DMS 273 treated with DMSO at 0.1 percent for 48 hours (cell line): ENCODE results near the gene JUP.
A peak's percentile ranks its signal among the peaks of the same experiment; 100 is the strongest.
"Not testable (repeated sequence)": the region's sequence is repeated elsewhere in the genome, so short reads cannot be mapped to it uniquely, and the experiment has no call there.

Experiments
- DNase-seq: peaks from one replicate; lab custom pipeline; 2025; lab: John Stamatoyannopoulos, UW

The JUP gene

DNA sequence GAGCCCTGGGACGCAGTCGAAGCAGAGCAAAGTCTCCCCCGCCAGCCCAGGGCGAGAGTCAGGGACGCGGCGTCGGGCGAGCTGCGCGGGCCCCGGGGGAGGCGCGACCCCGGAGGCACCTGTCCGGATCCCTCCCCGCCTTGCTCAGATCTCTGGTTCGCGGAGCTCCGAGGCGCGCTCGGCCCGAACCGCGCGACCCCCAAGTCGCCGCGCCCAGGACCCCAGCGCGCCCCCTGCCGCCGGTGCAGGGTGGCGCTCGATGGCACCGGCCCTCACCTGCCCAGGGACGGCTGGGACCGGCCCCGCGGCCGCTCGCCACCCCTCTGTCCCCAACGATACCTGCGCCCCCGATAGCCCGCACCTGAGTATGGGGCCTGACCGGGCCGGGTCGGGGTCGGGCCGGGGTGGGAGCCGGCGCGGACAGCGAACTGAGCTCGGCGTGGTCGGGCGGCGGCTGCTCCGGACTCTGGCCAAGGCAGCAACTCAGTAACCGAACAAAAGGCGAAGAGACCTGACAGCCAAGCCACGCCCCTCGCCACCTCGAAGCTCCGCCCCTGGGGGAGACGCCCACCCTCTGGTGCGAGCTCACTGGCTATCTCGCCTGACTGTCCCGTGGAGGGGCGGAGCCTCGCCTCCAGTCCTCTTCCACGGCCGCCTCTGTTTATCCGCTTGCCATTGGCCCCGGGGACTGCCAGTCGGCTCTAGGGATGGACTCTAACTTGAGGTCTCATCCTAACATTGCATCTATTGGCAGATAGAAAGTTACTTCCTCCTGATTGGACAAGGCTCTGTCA lies at the start of gene JUP:
TSS of gene JUP (minus strand) at position 485 of the 794 bp plus-strand sequence. CDS start 14,857 bp downstream, outside the sequence.
- peak; percentile 94 for DNase-seq

DNA sequence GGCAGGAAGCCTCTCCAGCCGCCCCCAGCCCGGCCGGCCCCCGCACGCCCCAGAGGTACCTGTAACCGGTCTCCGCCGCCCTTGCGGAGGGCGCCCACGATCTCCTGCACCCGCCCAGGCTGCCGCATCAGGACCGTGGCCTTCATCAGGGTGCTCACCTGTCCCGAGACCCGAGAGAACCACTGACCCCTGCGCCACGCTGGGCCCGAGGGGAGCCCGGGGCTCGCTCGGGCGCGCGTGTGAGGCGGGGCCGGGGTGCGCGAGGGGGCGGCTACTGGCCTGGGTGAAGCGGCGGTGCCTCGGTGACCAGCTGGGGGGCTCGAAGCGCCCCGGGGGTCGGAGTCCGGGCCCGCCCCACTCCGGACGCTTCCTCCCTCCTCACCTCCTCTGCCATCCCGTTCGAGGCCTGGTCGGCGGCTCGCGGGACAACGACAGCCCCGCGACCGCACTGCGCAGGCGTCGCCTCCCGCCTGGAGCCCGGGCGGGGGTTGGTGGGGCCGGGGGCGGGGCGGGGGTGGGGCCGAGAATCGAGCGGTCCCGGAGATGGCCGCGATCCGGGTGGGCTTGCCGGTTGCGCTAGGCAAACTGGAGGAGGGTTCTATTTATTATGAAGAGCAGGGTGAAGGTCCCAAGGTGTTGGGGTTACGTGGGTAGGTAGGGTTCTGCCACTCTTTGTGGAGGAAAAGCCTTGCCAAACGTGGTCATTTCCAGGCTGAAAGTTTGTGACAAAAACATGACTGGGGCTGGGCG lies 49.5 kb upstream of the JUP start, which contains the start of gene NT5C3B:
TSS of gene NT5C3B (minus strand) at position 433 of the 750 bp plus-strand sequence. CDS start at position 394, 39 bp downstream.
- DNase-seq = no peak

DNA sequence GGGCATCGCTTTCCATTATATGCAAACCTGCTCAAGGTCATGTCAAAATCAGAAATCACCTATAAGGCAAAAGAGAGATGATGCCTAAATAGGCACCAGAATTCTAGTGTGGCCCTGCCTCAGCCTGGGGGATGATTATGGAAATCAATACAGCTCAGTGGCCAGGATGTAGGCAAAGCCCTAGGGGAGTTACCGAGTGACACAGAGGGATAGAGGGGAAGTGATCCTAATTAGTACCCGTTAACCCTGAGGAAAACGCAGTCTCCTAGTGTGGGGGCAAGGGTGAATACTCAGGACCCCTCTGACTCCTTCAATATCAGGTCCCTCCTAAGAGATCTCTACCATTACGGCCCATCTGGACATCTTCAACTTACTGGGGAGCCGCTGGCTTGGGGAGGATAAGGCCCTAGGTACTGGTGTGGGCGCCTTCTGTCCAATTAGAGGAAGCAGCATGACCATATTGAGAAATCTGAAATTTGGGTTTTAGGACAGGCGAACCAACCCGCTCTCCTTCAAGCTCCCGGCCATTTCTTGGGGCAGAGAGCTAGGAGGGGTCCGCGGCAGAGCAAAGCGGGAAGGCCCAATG lies 48.8 kb upstream of the JUP start:
- no peak for DNase-seq

DNA sequence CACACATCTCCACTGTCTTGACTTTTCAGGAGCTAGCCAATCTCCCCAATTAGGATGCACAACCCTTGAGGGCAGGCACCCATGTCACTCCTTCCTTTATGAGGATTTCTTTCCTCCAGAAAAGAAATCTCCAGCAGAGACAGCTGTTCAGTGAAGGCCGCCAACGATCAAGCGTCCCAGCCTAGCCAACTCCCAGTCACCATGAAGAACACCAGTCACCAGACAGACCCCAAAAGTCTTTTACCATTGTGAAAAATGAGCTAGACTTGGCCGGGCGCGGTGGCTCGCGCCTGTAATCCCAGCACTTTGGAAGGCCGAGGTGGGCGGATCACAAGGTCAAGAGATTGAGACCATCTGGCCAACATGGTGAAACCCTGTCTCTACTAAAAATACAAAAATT lies 43.5 kb upstream of the JUP start:
- DNase-seq = not testable (repeated sequence)

DNA sequence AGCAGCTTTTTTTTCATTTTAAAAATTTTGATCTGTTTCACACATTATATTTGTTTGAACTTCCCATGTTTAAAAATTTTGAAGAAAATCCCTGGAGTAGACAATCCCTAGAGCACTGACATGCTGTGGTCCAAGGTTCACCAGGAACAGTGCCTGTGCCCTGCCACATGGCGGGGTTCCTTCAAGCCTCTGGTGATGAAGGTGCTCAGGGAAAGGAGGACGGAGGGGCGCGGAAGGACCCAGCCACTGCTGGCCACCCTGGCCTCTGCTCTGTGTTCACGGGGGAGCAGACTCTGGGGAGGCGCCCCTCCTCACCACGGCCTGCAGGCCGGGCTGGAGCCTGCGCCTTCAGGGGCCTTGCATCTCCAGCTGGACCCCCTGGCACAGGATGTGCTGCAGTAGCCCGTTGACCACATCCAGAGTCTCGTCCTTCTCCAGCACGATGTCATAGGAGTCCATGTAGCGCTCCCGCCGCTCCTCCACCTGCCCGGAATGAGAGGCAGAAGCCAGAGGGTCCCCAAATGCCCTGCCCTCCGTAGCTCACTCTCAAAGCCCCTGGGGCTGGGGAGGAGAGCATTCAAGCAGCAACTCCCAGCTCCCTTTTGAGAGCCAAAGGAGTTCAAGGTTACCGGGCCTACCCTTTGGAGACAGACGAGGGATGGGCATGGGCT lies 38.8 kb upstream of the JUP start:
- no peak for DNase-seq

DNA sequence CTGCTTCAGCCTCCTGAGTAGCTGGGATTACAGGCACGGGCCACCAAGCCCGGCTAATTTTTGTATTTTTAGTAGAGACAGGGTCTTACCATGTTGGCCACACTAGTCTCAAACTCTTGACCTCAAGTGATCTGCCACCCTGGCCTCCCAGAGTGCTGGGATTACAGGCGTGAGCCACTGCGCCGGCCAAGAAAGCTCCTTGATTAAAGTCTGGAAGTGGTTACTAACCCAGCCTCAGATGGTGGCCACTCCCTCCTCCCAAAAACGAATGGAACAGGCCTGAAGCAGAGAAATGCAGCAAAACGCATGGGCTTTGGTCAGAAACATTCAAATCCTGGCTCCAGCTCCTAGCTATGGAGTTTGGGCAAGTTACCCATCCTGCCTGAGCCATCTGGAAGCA lies 37.6 kb upstream of the JUP start:
- DNase-seq = no peak

DNA sequence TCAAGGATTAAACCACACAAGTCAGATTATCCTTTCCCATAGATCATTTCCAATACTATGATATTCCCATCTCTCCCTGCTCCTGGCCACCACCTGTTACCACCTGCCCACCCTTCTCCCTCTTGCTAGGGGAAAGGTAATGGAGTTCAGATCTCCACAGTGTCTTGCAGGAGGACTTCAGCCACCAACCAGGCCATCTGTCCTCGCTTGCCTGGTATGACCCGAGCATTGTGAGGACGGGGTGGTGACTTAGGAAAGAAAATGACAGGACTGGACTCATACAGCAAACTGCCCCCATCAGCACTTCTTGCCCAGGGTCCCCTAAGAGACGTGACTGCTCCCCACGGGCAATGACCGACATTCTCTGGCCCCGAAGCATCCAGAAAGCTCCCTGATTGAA lies 37.1 kb upstream of the JUP start:
- no peak for DNase-seq

DNA sequence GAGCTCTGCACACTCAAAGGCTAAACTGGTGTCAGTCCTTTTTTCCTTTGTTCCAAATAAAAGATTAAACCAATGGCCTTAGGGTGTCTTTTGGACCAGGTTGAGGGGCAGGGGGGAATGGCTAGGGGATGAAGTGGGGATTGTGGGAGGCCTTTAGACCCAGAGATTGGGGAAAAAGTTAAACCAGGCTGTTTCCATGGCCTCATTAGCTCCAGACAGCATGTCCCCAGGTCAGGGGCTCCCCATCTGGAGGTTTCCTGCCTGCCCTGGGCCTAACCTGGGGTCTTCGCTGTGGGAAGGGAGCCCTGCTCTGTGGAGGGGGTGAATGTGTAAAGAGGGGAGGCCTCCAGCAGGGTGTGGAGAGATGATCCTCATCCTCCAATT lies 36.6 kb upstream of the JUP start:
- DNase-seq = no peak

DNA sequence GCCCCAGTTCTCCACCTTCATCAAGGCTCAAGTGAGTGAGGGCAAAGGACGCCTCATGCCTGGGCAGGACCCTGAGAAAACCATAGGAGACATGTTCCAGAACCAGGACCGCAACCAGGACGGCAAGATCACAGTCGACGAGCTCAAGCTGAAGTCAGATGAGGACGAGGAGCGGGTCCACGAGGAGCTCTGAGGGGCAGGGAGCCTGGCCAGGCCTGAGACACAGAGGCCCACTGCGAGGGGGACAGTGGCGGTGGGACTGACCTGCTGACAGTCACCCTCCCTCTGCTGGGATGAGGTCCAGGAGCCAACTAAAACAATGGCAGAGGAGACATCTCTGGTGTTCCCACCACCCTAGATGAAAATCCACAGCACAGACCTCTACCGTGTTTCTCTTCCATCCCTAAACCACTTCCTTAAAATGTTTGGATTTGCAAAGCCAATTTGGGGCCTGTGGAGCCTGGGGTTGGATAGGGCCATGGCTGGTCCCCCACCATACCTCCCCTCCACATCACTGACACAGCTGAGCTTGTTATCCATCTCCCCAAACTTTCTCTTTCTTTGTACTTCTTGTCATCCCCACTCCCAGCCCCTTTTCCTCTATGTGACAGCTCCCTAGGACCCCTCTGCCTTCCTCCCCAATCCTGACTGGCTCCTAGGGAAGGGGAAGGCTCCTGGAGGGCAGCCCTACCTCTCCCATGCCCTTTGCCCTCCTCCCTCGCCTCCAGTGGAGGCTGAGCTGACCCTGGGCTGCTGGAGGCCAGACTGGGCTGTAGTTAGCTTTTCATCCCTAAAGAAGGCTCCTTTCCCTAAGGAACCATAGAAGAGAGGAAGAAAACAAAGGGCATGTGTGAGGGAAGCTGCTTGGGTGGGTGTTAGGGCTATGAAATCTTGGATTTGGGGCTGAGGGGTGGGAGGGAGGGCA lies 36.0 kb upstream of the JUP start:
- DNase-seq = no peak

DNA sequence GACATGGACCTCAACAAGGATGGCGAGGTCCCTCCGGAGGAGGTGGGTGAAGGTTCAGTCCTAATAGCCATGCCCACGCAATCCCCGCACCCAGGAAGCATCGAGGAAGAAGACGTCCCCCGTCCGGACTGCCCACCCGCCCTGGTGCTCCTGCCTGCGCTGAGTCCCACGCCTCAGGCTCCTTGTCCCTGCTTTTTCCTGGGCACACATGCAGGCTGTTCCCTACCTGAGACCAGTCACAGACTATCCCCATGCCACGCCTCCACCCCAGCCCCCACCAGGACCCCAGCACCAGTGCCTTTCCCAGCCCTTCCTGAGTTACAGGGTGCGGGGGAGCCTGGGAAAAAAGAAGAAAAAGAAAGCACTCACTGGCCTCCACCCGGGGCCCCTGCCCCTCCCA lies 35.3 kb upstream of the JUP start:
- DNase-seq = no peak

DNA sequence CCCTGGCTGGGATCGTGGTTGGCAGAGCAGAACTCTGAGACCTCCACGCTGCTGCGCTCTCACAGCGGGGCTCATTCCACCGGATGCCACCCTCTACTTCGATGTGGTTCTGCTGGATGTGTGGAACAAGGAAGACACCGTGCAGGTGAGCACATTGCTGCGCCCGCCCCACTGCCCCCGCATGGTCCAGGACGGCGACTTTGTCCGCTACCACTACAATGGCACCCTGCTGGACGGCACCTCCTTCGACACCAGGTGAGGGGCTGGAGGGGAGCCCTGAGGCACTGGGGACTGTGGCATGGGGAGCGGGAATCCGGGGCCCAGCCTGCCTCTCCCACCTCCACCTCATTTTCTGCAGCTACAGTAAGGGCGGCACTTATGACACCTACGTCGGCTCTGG lies 31.5 kb upstream of the JUP start:
- DNase-seq = no peak

DNA sequence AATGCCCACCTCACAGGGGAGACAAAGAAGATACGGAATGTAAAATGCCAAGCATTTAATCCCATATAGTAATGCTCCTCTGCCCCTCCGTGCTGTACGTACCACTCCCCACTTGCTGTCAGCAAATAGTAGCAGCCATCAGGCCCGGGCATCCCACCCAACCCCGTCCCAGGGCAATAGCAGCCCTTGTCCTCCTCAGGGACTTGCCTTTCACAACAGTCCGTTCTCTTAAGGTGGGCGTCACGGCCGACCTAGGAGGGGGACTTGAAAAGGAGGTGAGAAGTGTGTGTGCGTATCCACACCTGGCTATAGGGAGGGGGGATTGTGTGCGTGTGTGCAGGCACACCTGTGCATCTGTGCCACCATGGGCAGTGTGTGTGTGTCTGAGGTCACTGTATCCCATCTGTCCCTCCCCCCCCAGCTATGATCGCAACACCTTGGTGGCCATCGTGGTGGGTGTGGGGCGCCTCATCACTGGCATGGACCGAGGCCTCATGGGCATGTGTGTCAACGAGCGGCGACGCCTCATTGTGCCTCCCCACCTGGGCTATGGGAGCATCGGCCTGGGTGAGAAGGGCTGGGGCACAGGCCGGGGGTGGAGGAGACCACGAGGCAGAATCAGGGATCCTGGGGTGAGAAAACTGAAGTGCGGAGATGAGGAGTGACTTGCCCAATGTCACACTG lies 30.3 kb upstream of the JUP start:
- DNase-seq = no peak

DNA sequence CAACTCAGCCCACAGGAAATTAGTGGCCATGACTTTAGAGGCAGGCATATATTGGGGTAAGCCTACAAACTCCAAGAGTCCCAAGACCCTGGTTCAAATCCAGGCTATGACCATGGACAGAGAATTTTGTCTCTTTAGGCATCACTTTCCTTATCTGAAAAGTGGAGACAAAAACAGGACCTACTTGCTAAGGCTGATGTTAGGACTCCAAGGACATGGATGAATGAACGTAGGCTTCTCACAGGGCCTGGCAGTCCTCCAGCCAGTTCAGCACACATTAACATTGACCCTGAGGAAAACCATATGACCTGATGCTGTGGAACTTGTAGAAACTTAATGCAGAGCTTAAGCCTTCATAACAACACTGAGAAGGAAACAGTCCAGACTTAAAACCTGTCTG lies 27.7 kb upstream of the JUP start:
- DNase-seq = no peak

DNA sequence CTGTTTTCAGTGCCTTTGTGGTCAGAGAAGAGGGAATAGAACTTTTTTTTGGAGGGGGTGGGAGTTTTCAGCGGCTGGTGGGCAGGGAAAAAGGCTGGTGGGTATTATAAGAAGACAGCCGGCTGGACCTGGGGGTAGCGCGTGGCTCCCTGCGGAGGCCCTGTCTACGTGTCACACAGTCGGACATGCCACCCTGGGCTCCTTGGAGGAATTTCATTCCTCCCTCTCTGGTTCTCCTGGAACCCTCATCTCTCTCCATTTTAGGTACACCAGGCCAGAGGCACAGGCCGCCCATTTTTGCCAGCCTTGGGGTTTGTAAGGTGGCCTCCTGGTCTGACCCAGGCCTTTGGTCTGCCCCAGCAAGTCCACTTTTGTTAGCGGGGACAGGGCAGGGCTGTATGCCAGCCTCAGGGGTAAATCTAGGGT lies 27.2 kb upstream of the JUP start:
- no peak for DNase-seq

DNA sequence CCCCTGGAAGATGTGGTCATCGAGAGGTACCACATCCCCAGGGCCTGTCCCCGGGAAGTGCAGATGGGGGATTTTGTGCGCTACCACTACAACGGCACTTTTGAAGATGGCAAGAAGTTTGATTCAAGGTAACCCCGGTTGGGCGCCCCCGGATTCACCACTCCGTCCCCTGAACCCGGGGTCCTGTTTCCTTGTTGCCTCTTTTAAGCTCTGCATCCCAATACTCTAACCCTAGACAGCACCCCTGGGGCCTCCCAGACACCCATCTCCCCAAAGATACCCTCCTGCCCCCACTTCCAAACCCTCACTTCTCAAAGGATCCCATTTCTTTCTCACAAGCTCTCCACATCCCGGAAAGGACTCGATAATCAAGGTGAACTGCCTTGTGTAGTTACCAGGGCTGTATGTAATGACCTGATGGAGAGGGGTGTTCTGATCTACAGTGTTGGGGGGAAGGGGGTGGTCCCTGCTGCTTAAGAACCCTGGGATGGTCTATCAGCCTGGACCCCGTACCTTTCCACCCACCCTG lies 26.7 kb upstream of the JUP start:
- no peak for DNase-seq

DNA sequence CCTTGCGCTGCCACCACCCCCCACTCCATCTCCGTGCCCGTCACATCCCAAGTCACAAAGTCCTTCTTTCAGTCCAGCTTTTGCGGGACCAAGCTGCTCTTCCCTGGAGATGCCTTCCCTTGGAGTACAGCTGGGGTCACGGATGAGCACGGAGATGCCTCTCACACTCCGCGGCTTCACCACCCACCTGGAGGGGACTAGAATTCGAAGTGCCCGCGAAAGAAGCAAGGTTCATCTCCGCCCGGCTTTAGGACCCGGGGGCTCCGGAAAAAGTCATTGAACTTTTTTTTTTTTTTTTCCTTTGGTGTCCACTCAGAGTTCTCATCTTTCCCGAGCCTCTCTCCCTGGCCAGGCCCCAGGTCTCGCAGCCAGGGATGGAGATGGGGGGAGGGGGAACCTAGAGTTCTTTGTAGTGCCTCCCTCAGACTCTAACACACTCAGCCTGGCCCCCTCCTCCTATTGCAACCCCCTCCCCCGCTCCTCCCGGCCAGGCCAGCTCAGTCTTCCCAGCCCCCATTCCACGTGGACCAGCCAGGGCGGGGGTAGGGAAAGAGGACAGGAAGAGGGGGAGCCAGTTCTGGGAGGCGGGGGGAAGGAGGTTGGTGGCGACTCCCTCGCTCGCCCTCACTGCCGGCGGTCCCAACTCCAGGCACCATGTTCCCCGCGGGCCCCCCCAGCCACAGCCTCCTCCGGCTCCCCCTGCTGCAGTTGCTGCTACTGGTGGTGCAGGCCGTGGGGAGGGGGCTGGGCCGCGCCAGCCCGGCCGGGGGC lies 26.1 kb upstream of the JUP start, which contains the start of gene FKBP10:
TSS of gene FKBP10 (plus strand) at position 624 of the 771 bp plus-strand sequence. CDS start at position 655, 31 bp downstream.
- no peak for DNase-seq

DNA sequence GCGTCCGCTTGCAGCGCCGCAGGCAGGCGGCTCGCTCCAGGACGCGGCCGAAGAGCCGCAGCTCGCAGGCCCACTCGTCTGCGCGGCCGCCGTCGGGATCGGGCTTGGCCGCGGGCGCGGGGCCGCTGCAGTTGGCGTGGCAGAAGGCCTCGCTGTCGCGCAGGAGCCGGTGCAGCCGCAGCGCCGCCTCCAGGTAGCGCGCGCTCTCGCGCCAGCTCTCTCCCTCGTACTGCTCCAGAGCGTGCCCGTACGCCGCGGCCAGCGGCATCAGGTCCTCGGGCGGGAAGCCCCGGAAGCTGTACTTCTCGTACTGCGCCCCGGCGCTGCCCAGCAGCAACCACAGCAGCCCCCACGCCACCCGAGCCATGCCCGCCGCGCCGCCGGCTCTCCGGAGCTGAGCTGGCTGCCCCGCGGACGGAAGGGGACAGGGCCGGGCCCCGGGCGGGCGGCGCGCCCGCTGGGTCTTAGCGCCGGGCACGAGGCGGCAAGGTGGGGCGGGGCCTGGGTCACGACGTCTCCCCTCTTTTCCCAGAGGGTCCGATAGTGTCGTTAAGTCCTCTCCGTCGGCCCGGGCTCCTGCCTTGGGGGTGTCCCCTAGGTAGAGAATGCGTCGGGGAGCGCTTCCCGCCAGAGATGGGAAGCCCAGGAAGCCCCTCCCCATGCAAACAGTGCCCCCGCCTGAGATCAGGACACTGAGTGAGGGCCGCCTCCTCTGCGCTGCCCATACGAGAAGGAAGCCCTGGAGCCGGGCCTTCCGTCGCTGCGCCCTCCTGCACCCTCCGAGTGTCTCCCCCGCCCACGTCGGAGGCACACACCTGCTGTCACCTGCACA lies 25.3 kb upstream of the JUP start, which contains the start of gene P3H4:
TSS of gene P3H4 (minus strand) at position 401 of the 832 bp plus-strand sequence. CDS start at position 367, 34 bp downstream.
- peak; percentile 43 for DNase-seq
